Mucosa of descending colon (tissue), 3 donors: Measurements from ENCODE around the gene CRTAC1. TPM values are rescaled to one million over a fixed set of nuclear protein-coding genes. Genes with fewer than 3 reads are reported as not detected.
A peak's percentile ranks its signal among the peaks of the same experiment; 100 is the strongest.

Source experiments
- ATAC-seq: fragments of 200-7000 bp; cut with Tn5 transposase; one replicate; pipeline ENCODE4 v1.9.1; 2020; ENCODE audit warnings: mild to moderate bottlenecking, moderate library complexity
- DNase-seq, 3 donors: peaks; one replicate each; pipeline ENCODE4 v3.0.0-alpha.2; 2020
- H3K36me3 ChIP-seq: fragments of 200-600 bp; one replicate; pipeline ENCODE4 v1.8.0; 2021; ENCODE audit warnings: low read depth, mild to moderate bottlenecking
- H3K4me1 ChIP-seq: fragments of 200-600 bp; one replicate; pipeline ENCODE4 v1.8.0; 2021; ENCODE audit warnings: low read depth, mild to moderate bottlenecking
- H3K4me3 ChIP-seq: fragments of 200-600 bp; one replicate; pipeline ENCODE4 v1.8.0; 2021; ENCODE audit warnings: mild to moderate bottlenecking
- H3K9me3 ChIP-seq: fragments of 200-600 bp; one replicate; pipeline ENCODE4 v1.8.0; 2021; ENCODE audit warnings: mild to moderate bottlenecking
- CTCF ChIP-seq: fragments of 200-600 bp; IDR thresholded peaks from one replicate; pipeline ENCODE4 v1.8.0; 2022; ENCODE audit warnings: antibody characterized with exemption, mild to moderate bottlenecking
- intact Hi-C, 2 donors: fragments of 100-400 bp; cut with DNase I in 1 of 2; cut with micrococcal nuclease in 1 of 2; formaldehyde crosslinking; loops; one replicate each; pipeline versions ENCODE4 v1.11.0 to v1.11.1; 2022; cut with DNase I, micrococcal nuclease
- total RNA-seq, 3 donors: library from RNA; stranded (reverse); fragmentation: NEBNext Ultra II Directional in 2 of 3; extraction: Animal tissue kit (Norgen Biotek cat#: 25700) in 2 of 3; gene quantifications; one replicate each; pipeline versions ENCODE4 v1.2.1 to v1.2.4, GENCODE V29; 2021 to 2023
- donor health status: DM: no; HTN: no; CAD: no; lungs with moderate emphysema.
- donor health status: DM: no; HTN: no; CAD: no.
- donor health status: DM: no; HTN: yes; CAD: no.

CRTAC1 gene
- total RNA-seq, 3 donors from 2014 or later: 0.17 to 8.8 (median 1.0) TPM

DNA sequence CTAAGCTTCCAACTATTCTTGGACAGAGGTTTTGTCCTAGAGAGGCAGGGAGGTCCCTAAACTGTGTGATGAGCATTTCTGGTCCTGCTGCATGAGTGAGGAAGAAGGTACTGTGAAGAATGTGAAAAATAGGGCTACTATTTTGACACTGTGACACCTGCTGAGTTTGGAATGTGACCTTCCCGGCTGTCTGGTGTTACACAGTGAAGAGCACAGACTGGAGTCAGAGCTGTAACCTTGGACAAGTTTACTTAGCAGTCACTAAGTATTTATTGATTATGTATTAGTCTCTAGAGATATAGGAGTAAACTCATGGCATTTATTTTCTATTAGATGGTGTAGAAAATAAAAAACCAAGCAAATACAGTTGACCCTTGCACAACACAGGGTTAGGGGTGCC is 168.5 kb downstream of the CRTAC1 start:
- intact Hi-C loops: no loop called here

DNA sequence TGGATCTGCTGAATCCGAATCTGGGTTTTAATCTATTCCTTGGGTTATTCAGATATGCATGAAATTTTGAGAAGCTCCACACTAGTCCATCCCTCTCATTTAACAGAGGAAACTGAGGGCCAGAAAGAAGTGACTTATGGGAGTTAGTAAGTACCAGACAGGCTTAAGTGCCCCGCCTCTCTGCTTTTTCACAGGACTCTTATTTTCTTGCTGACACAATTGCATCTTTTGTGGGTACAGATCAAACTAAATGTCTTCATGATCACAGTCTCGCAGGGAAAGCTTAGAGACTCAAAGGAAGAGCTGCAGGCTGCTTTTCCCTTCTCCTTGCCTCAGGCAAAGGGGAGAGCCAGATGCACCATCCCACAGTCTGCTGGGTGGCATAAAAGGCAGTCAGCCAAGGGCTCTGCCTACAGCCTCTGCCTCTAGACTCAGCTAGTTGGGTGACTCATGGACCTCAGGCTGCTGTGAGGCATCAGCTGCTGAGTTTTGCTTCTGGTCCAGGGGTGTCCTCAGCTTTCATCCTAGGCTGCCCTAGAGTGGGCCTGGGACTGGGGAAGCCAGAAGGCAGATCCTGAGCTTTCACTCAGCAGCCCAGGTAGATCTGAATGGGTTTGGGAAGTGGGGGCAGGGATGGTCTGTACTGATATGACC is 169.2 kb downstream of the CRTAC1 start:
- no peak for TF ChIP-seq CTCF
- intact Hi-C loops: no loop called here
- ATAC-seq (peak; percentile 11), DNase-seq (no peak)
- Histone ChIP-seq H3K4me3 (no peak overlapping the region), H3K36me3 (no peaks in the 10 kb centered on the region), H3K4me1 (no peaks in the 10 kb centered on the region), H3K9me3 (no peaks in the 10 kb centered on the region)

More for the DNA sequence above, 168.5 kb downstream of the CRTAC1 start:
- Histone ChIP-seq H3K9me3 (no peaks in the 10 kb centered on the region), H3K4me3 (no peak overlapping the region), H3K4me1 (no peaks in the 10 kb centered on the region), H3K36me3 (no peaks in the 10 kb centered on the region)
- TF ChIP-seq CTCF: no peak
- no peak for DNase-seq
- ATAC-seq: no peak

GRCh38 chr10:97858001-97858439 is 172.4 kb downstream of the CRTAC1 start:
- Histone ChIP-seq H3K4me1 (no peaks in the 10 kb centered on the region), H3K36me3 (no peaks in the 10 kb centered on the region), H3K4me3 (no peak overlapping the region), H3K9me3 (no peaks in the 10 kb centered on the region)
- no peak for TF ChIP-seq CTCF
- ATAC-seq: no peak
- intact Hi-C loops: no loop called here
- DNase-seq: no peak

- DNase-seq: no peak
These were observed 175.7 kb downstream of the CRTAC1 start for GRCh38 chr10:97854743-97855142.

DNA sequence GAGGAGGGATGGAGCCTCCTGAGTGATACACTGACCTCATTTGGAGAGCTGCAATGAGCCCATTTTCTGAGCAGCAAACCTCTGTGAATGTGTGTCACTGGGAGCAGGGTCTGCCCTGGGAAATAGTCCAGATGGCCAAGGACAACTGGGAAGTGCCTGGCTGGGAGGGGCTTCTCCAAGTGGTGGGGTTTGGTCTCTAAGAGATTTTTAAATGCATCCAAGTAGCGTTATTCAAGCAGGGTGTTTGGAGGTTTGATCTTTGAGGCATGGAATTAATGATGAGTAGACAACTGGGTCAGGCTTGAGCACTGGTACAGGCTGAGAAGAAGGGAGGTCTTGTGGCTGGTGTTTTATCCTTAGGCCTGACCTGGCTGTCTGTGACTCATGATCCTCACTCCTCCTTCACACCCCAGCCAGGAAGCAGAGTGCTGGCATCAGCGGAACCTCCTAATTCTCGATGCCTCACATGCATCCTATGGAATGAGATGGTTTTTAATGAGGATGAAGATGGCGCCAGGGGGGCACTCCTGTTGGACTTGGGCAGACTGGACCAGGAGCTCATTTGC is 177.5 kb downstream of the CRTAC1 start:
- intact Hi-C loops: no loop called here
- no peak overlapping the region for H3K4me3 ChIP-seq
- no peaks in the 10 kb centered on the region for H3K36me3 ChIP-seq
- no peak for TF ChIP-seq CTCF
- no peaks in the 10 kb centered on the region for H3K9me3 ChIP-seq
- ATAC-seq: no peak
- H3K4me1 ChIP-seq: peaks cover 4% of the 10 kb centered on the region
- no peak for DNase-seq

More at GRCh38 chr10:97854743-97855142, 175.7 kb downstream of the CRTAC1 start:
- ATAC-seq: peak; percentile 47
- no peak for TF ChIP-seq CTCF
- Histone ChIP-seq H3K4me1 (peaks cover 4% of the 10 kb centered on the region), H3K4me3 (no peak overlapping the region), H3K36me3 (no peaks in the 10 kb centered on the region), H3K9me3 (no peaks in the 10 kb centered on the region)
- intact Hi-C loops: no loop called here
